ENCODE data around the gene GYPC.
"Not testable (repeated sequence)": the region's sequence is repeated elsewhere in the genome, so short reads cannot be mapped to it uniquely, and the experiment has no call there.

The GYPC gene

DNA sequence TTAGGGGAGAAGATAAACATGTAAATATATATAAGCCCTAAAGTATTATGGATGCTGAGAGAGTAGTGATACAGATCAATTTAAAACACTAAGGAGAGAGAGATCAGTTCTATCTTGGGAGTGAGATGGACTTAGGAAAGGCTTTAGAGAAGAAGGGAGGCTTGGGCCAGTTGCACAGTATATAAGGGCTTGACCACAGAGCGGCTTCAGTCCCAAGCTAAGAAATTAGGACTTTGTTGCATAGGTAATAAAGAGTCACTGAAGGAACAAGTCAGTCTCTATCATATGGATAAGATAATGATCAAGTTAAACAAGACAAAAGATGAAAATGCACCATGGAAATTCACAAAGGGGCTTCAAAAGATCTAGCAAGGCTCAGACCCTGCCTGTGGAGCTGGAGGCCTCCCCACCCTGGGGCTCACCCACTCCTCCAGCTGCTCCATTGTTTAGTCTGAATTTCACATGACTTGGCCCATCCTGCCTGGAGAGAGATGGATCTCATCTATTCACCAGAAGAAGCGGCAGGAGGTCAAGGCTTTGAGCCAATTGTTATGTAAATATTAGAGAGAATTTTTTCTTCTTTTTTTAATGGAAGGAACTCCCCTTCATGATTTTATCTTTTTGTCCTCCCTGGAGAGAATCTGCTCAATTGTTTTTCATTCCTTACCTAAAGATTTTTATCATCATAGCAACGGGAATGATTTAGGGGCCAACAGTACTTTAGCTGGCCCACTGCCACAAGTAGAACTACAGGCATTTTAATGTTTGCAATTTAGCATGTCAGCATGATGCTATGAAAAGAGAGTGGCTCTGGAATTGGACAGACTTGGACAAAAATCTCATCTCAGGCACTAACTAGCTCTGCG is 44.0 kb downstream of the GYPC start:
- no peak for DNase-seq (ENCODE audit: low spot score)

GRCh38 chr2:126700677-126701076 is 44.7 kb downstream of the GYPC start:
- no peak for DNase-seq (ENCODE audit: low spot score)

DNA sequence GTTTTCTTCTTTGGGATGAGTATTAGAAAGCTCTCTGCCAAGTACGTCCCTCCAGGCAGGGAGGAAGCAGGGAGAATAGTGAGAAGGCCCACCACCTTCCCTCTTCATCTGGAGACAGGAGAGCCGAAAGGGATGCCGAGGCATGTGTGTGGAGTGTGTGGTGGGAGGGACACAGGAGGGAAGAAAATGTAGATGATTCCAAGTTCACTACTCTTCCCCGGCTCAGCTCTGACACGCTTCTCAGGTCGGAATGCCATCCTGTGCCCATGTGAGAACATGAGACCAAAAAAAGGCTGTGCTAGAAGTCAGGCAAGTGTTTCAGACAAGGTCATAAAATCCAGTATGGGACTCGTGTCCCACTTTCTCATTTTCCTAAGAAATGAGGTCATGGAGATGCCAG is 47.4 kb downstream of the GYPC start:
- no peak for DNase-seq (ENCODE audit: low spot score)

DNA sequence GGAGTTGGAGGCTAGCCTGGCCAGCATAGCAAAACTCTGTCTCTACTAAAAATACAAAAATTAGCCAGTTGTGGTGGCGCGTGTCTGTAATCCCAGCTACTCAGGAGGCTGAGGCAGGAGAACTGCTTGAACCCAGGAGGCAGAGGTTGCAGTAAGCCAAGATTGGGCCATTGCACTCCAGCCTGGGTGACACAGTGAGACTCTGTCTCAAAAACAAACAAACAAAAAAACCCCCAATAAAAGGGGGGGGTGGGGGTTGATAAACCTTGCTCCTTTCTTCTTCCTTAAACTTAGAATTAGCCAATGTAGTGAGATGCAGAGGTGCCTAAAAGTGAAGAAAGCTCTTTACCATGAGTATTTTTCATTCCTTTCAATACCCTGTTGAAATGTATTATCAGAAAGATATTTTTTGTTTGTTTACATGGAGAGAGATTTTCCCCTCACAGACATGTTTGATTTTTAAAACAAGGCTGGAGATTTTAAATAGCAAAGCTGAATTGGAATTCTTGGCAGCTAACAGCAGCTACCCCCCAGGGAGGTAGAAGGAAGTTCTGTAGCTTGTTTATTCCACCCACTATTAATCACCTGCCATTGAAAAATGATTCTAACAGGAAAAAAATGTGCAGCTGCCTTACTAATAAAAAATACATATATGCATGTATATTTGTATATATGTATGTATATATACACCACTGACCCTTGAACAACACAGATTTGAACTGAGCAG is 48.6 kb downstream of the GYPC start:
- DNase-seq (ENCODE audit: low spot score): no peak

DNA sequence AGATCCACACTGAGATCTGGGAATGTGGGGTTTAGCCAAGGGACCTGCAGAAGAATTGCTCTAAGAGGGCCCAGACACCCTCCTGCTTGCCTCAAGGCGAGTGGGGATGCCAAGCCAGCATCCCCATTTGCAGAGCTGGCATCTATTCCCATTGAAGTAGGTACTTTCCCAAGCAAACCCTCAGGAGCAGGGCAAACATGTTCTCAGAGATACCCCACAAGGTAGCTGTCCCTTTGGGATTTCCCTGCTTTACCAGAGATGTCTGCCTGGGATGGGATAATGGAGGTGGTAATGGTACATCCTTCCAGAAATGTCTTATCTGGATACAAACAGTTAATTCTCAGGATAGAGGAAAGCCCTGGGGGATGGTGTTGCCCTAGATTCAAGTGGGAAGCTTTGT is 51.2 kb downstream of the GYPC start:
- DNase-seq (ENCODE audit: low spot score): no peak

GRCh38 chr2:126707941-126708340 is 52.0 kb downstream of the GYPC start:
- DNase-seq (ENCODE audit: low spot score): no peak

DNA sequence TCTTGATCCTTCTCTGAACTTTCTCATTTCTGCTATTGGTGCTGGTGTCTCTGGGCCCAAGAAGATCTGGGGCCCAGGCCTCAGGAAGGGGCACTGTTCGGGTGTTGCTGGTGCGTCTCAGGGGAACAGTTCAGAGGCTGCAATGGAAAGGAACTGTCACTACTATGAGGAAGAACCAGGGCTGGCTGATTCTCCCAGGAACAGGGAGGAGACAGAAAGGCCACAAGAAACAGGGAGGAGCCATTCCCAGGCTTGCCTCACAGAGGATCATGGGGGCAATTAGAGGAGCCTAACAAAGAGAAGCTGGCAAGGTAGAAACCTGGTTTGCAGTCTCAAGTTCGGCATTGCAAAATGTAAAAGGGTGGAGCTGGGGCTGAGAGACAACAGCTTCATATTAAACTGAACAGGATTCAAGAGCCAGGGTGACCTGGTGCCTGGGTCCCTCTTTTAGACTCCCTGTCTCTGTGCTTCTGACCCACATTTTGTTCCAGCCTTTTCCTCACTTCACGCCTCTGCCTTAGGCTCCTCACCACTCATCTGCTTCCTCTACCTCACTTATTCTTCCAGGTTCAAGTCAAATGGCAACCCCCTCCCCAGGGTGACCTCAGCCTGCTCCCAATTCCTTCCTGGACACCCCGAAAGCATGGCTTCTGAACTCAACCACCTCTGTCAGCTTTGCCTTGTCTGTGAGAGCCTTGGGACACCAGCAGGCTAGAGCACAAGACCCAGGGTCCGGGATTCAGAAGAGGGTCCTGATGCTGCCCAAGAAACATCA is 58.4 kb downstream of the GYPC start:
- DNase-seq (ENCODE audit: low spot score): no peak

DNA sequence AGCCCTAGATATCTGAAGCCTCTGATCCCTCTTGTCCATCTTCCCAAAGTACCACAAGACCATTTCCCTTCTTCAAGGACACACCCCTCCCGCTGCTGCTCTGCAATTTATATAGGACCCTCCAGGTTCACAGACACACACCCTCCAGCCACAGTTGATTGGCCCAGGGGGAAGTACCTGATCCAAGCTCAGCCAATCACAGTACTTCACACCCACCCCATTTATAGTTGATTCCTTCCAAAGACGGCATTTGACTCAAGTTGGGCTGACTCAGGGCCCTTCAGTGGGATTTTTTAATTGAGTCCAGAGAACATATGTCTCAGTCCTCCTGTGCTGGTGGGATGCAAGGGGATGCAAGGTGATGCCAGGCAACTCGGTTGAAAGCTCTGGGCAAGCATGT is 59.2 kb downstream of the GYPC start:
- no peak for DNase-seq (ENCODE audit: low spot score)

GRCh38 chr2:126715576-126716406 is 59.8 kb downstream of the GYPC start:
- DNase-seq (ENCODE audit: low spot score): no peak

DNA sequence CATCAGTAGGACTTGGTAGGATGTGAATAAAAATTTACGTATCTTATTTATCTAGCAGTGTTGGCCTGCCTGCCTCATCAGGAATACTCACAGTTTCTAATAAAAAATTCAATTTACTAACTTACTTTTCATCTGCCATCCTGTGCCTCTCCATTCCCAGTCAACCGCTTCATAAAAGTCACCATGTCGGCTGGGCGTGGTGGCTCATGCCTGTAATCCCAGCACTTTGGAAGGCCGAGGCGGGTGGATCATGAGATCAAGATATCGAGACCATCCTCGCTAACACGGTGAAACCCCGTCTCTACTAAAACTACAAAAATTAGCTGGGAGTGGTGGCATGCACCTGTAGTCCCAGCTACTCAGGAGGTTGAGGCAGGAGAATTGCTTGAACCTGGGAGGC is 61.3 kb downstream of the GYPC start:
- not testable (repeated sequence) for DNase-seq (ENCODE audit: low spot score)

DNA sequence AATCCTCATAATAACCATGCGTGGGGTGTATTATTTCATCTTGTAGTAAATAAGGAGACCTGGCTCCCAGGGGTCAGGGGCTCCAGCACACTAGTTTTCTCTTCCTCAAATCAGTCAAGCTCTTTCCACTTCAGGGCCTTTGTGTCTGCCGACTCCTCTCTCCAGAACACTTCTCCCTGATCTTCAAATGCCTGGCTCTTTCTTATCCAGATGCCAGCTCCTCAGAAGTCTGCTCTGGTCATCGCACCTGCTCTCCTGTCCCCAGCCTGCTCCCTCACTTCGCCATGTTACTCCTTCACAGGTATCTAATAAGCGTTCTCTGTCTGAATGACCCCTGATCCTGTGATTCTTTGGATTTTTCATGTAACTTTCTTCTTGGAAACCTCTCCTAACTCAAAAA is 62.0 kb downstream of the GYPC start:
- DNase-seq (ENCODE audit: low spot score): no peak

DNA sequence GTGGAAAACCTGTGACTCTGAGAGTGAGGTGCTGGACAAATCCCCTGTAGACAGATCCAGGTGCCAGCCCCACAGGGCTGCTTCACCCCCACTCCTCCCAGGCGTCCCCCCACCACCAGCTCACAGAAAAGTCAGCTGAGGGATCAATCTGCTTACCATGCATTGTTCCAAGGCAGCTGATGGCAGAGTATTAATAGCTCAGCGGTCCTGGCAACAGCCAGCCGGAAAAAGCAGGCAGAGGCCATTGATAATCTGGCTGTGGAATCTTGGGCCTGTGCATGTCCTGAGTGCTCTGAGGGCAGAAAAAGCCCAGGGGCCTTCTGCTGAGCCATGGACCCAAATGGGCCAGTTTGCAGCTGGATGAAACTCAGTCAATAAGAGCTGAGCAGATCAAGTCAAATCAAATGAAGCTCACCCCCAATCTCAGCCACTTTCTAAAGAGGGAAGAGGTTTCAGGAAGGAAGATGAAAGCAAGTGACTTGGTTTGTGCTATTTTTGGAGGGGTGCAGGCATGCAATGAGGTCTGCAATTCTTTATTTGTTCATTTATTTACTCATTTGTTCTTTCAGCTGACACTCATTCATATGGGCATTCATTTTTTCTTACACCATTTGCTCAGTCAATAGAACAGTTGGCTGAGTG is 63.4 kb downstream of the GYPC start:
- no peak for DNase-seq (ENCODE audit: low spot score)

GRCh38 chr2:126719833-126720351 is 63.9 kb downstream of the GYPC start:
- no peak for DNase-seq (ENCODE audit: low spot score)

DNA sequence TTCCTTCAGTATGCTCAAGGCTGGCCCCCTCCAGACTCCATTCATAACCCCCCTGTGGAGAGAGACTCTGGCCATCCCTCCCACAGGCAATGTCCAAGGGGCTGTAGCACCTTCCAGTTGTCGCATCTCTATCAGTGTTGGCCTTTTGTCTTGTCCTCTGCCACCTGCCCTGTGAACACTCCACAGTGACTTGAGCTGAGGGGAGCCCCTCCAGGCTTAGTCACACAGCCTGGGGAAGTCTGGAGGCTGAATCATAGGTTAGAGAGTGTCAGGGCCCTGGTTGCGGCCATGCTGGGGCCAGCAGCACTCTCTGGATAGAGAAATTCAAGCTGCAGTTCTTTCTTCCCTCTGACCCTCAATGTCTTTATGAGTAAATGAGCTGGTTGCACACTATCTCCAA is 64.7 kb downstream of the GYPC start:
- DNase-seq (ENCODE audit: low spot score): no peak

DNA sequence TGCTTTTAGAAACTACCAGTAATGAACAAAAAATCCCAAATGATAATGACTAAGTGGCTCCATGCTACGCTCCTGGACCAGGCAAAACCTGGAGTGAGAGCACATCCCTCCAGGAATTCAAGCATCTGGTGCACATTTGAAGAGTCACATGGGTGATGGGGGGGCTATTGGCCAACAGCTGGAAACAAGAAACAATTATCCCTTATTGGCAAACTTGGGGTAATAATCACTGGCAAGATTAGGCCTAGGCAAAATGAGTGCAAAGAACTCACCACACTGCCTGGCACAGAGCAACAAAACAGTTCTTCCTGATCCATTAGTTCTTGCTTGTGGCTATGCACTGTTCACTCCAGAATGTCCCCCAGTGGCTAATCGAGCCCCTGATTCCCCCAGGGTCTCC is 66.1 kb downstream of the GYPC start:
- no peak for DNase-seq (ENCODE audit: low spot score)

- DNase-seq (ENCODE audit: low spot score): no peak
These were observed 66.6 kb downstream of the GYPC start for GRCh38 chr2:126722546-126722945.

GRCh38 chr2:126723281-126723815 is 67.4 kb downstream of the GYPC start:
- DNase-seq (ENCODE audit: low spot score): no peak

DNA sequence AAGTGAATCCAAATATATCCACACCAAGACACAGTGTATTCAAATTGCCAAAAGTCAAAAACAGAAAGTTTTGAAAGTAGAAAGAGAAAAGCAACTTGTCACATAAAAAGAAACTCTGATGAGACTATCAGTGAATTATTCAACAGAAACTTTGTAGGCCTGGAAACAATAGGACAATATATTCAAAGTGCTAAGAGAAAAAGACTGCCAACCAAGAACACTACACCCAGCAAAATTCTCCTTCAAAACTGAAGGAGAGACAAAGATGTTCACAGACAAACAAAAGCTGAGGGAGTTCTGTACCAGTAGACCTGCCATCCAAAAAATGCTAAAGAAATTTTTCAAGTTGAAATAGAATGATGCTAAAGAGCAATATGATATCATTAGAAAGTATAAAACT is 69.6 kb downstream of the GYPC start:
- no peak for DNase-seq (ENCODE audit: low spot score)

DNA sequence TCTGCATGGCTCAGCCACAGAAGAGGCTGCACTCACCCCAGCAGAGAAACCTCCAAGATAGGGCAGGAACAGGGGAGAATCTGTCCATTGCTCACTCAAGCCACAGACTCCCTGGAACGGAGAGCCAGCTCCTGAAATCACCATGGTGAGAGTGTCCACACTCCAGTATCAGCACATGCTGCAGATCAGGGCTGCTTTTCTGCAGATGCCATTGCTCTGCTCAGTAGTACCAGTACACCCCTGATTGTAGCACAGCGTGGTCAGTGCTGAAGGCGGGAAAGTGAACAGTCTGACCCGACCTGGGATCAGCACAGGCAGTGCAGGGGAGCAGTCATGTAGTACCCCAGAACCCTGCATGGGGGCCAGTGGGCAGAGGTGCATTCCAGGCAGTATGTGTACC is 73.9 kb downstream of the GYPC start:
- DNase-seq (ENCODE audit: low spot score): no peak

DNA sequence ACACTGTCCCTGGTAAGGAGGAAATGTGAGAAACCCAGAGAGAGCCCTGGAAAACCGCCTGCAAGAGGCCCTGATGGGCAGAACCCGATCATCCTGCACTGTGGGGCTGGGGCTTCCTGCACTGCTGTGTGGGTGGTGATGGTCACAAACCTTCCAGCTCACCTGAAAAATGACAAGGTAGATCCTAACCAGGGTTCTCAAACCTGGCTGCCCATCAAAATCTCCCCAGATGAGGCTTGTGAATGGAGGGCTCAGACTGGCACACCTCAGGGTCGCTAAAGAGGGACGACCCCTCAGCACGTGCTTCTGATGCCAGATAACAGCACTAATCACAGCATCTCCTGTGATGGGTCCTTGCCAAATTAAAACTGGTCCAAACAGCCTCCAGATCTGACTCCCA is 74.7 kb downstream of the GYPC start:
- no peak for DNase-seq (ENCODE audit: low spot score)

GRCh38 chr2:126731353-126731752 is 75.4 kb downstream of the GYPC start:
- no peak for DNase-seq (ENCODE audit: low spot score)
